Liver (tissue), 9 donors: Measurements from ENCODE around the gene NKD1. TPM values are rescaled to one million over a fixed set of nuclear protein-coding genes. Genes with fewer than 3 reads are reported as not detected.

Experiments used
- DNase-seq: peaks from one replicate; pipeline ENCODE4 v3.0.0-alpha.2; 2017; ENCODE audit warnings: low spot score
- H3K27ac ChIP-seq, 2 donors: one replicate each; pipeline ENCODE4 v1.7.0; 2013; ENCODE audit warnings: inconsistent platforms in 2 of 2, low read length in 2 of 2, control low read depth in 1 of 2, low read depth in 1 of 2, mild to moderate bottlenecking in 1 of 2
- H3K27me3 ChIP-seq, 4 donors: one replicate each; pipeline versions ENCODE4 v1.6.1 to v1.7.0; 2013; ENCODE audit warnings: low read length in 3 of 4, inconsistent platforms in 1 of 4, mild to moderate bottlenecking in 1 of 4, moderate library complexity in 1 of 4; ENCODE audit not compliant: control insufficient read depth in 4 of 4, insufficient read depth in 4 of 4
- H3K36me3 ChIP-seq, 4 donors: one replicate each; pipeline versions ENCODE4 v1.6.1 to v1.7.0; 2013; ENCODE audit warnings: low read length in 3 of 4, mild to moderate bottlenecking in 3 of 4, low read depth in 1 of 4, moderate library complexity in 1 of 4; ENCODE audit not compliant: control insufficient read depth in 4 of 4, insufficient read depth in 3 of 4
- H3K4me1 ChIP-seq, 4 donors: one replicate each; pipeline versions ENCODE4 v1.6.1 to v1.7.0; 2013; ENCODE audit warnings: low read length in 3 of 4, mild to moderate bottlenecking in 3 of 4, moderate library complexity in 1 of 4; ENCODE audit not compliant: control insufficient read depth in 4 of 4, insufficient read depth in 4 of 4
- H3K4me3 ChIP-seq, 3 donors: one replicate each; pipeline versions ENCODE4 v1.6.1 to v1.7.0; 2013; ENCODE audit warnings: low read length in 3 of 3, control low read depth in 1 of 3, low read depth in 1 of 3, mild to moderate bottlenecking in 1 of 3
- H3K9ac ChIP-seq, 2 donors: one replicate each; pipeline ENCODE4 v1.7.0; 2013; ENCODE audit warnings: low read length in 2 of 2, mild to moderate bottlenecking in 2 of 2, moderate library complexity in 2 of 2, control low read depth in 1 of 2, low read depth in 1 of 2
- H3K9me3 ChIP-seq, 4 donors: one replicate each; pipeline versions ENCODE4 v1.6.1 to v1.7.0; 2013; ENCODE audit warnings: low read length in 3 of 4; ENCODE audit not compliant: control insufficient read depth in 4 of 4
- ATF3 ChIP-seq: IDR thresholded peaks from 2 replicates; pipeline ENCODE4 v1.6.1; 2016; ENCODE audit warnings: antibody characterized with exemption
- CTCF ChIP-seq: fragments of 150-350 bp; IDR thresholded peaks from 2 replicates; pipeline ENCODE4 v1.5.1; 2017; ENCODE audit warnings: improper control_type of control experiment, low read depth, low read length; ENCODE audit not compliant: missing input control
- EGR1 ChIP-seq, 2 donors: IDR thresholded peaks; 2 replicates each; pipeline ENCODE4 v1.6.1; 2016 to 2018; ENCODE audit warnings: antibody characterized with exemption in 2 of 2, low read depth in 2 of 2
- FOXA1 ChIP-seq: IDR thresholded peaks from 2 replicates; pipeline ENCODE4 v1.6.1; 2016; ENCODE audit warnings: antibody characterized with exemption
- FOXA2 ChIP-seq: IDR thresholded peaks from 2 replicates; pipeline ENCODE4 v1.6.1; 2016; ENCODE audit warnings: antibody characterized with exemption
- GABPA ChIP-seq, 2 donors: IDR thresholded peaks in 1 of 2; conservative IDR thresholded peaks in 1 of 2; 2 replicates each; pipeline ENCODE4 v1.6.1; 2016; ENCODE audit warnings: antibody characterized with exemption in 2 of 2, mild to moderate bottlenecking in 1 of 2, moderate library complexity in 1 of 2
- HNF4A ChIP-seq, 2 donors: conservative IDR thresholded peaks; 2 replicates each; pipeline ENCODE4 v1.6.1; 2016; ENCODE audit warnings: antibody characterized with exemption in 2 of 2, mild to moderate bottlenecking in 2 of 2
- HNF4G ChIP-seq: IDR thresholded peaks from 2 replicates; pipeline ENCODE4 v1.6.1; 2016; ENCODE audit warnings: antibody characterized with exemption
- JUND ChIP-seq, 2 donors: IDR thresholded peaks; 2 replicates each; pipeline ENCODE4 v1.6.1; 2016; ENCODE audit warnings: antibody characterized with exemption in 2 of 2
- MAX ChIP-seq: IDR thresholded peaks from 2 replicates; pipeline ENCODE4 v1.6.1; 2016; ENCODE audit warnings: antibody characterized with exemption
- NR2F2 ChIP-seq: IDR thresholded peaks from 2 replicates; pipeline ENCODE4 v1.6.1; 2016; ENCODE audit warnings: antibody characterized with exemption
- RAD21 ChIP-seq, 2 donors: IDR thresholded peaks; 2 replicates each; pipeline ENCODE4 v1.6.1; 2016; ENCODE audit warnings: antibody characterized with exemption in 2 of 2, mild to moderate bottlenecking in 2 of 2
- REST ChIP-seq: IDR thresholded peaks from 2 replicates; pipeline ENCODE4 v1.6.1; 2016; ENCODE audit warnings: antibody characterized with exemption, mild to moderate bottlenecking
- RXRA ChIP-seq, 2 donors: IDR thresholded peaks; 2 replicates each; pipeline ENCODE4 v1.6.1; 2017 to 2018; ENCODE audit warnings: antibody characterized with exemption in 2 of 2, mild to moderate bottlenecking in 1 of 2
- SP1 ChIP-seq: IDR thresholded peaks from 2 replicates; pipeline ENCODE4 v1.6.1; 2018; ENCODE audit warnings: antibody characterized with exemption, mild to moderate bottlenecking
- TAF1 ChIP-seq: conservative IDR thresholded peaks from 2 replicates; pipeline ENCODE4 v1.6.1; 2016; ENCODE audit warnings: antibody characterized with exemption, mild to moderate bottlenecking
- YY1 ChIP-seq: IDR thresholded peaks from 2 replicates; pipeline ENCODE4 v1.6.1; 2016; ENCODE audit warnings: antibody characterized with exemption, mild to moderate bottlenecking
- WGBS: extraction: QIAGEN DNeasy Blood & Tissue Kit; methylation state at CpG from one replicate; pipeline ENCODE4 v1.1.7; 2013; 5-methylcytosine and 5-hydroxymethylcytosine counted together
- polyA plus RNA-seq, 2 donors: library from polyadenylated mRNA; stranded (reverse) in 1 of 2; unstranded in 1 of 2; fragments of 200-250 nt in 1 of 2; fragments of >200 nt in 1 of 2; fragmentation: Nextera tagmentation in 1 of 2; extraction: Ambion mirVana in 1 of 2; gene quantifications; one replicate each; pipeline versions ENCODE4 v1.2.1 to v1.2.3, GENCODE V29; 2013 to 2015
- total RNA-seq, 2 donors: library from RNA; depleted of rRNA; stranded (reverse); fragments of >200 nt; gene quantifications; one replicate each; pipeline ENCODE4 v1.2.3, GENCODE V29; 2014
- donor health status: healthy.
- donor health status: healthy.
- donor health status: healthy.
- donor health status: healthy.
- donor health status: healthy.

Gene NKD1
- total and polyA plus RNA-seq, 4 donors: 0.28 to 3.5 (median 0.85) TPM

GRCh38 chr16:50678531-50678930 lies 130.3 kb downstream of the NKD1 start:
- no peaks in the 10 kb centered on the region for H3K36me3 ChIP-seq
- H3K27me3 ChIP-seq: no peaks in the 10 kb centered on the region
- no peak for DNase-seq
- TF ChIP-seq TAF1 (no peak), HNF4A (conservative IDR thresholded peaks at IDR 0.05) (no peak), FOXA1 (no peak), SP1 (no peak), JUND (IDR thresholded peaks at IDR 0.05) (no peak), RXRA (IDR thresholded peaks at IDR 0.05) (no peak)
- H3K9me3 ChIP-seq: peaks cover 0 to 4% (median under 1%) of the 10 kb centered on the region in 4 donors
- H3K27ac ChIP-seq: no peak overlapping the region
- H3K4me3 ChIP-seq: no peak overlapping the region
- WGBS: 64% methylated on average over 3 of the region's 3 CpGs
- no peak overlapping the region for H3K9ac ChIP-seq
- no peaks in the 10 kb centered on the region for H3K4me1 ChIP-seq

- TF ChIP-seq SP1: no peak
- no peak for TF ChIP-seq MAX
- TF ChIP-seq GABPA (IDR thresholded peaks at IDR 0.05 in 1 of 2, conservative IDR thresholded peaks at IDR 0.05 in 1 of 2): no peak
- no peak for TF ChIP-seq NR2F2
- TF ChIP-seq EGR1 (IDR thresholded peaks at IDR 0.05; ENCODE audit: low read depth in 2 of 2): no peak
- no peak for TF ChIP-seq FOXA1
- TF ChIP-seq RXRA (IDR thresholded peaks at IDR 0.05): no peak
- no peak for TF ChIP-seq YY1
- TF ChIP-seq JUND (IDR thresholded peaks at IDR 0.05): no peak
- no peak for TF ChIP-seq CTCF
- H3K9ac ChIP-seq: no peak overlapping the region
- no peaks in the 10 kb centered on the region for H3K4me1 ChIP-seq
- 90% methylated on average over 14 of the region's 14 CpGs for WGBS
- DNase-seq: no peak
- H3K4me3 ChIP-seq: no peak overlapping the region
- no peaks in the 10 kb centered on the region for H3K9me3 ChIP-seq
- H3K36me3 ChIP-seq: no peaks in the 10 kb centered on the region
- H3K27ac ChIP-seq: no peak overlapping the region
- H3K27me3 ChIP-seq: no peaks in the 10 kb centered on the region
Measured at GRCh38 chr16:50679266-50679665, 131.1 kb downstream of the NKD1 start.

- peak overlapping the region in 1 of 2 donors; percentile 20 for H3K9ac ChIP-seq
- no peak overlapping the region for H3K4me3 ChIP-seq
- DNase-seq: no peak
- H3K9me3 ChIP-seq: no peaks in the 10 kb centered on the region
- H3K27me3 ChIP-seq: no peaks in the 10 kb centered on the region
- no peaks in the 10 kb centered on the region for H3K36me3 ChIP-seq
- H3K4me1 ChIP-seq: no peaks in the 10 kb centered on the region
- H3K27ac ChIP-seq: no peak overlapping the region
- WGBS: 89% methylated on average over 6 of the region's 6 CpGs
- no peak for TF ChIP-seq ATF3
- TF ChIP-seq REST: no peak
- no peak for TF ChIP-seq GABPA (IDR thresholded peaks at IDR 0.05 in 1 of 2, conservative IDR thresholded peaks at IDR 0.05 in 1 of 2)
- no peak for TF ChIP-seq NR2F2
- TF ChIP-seq RXRA (IDR thresholded peaks at IDR 0.05): no peak
- TF ChIP-seq YY1: no peak
- TF ChIP-seq MAX: no peak
- TF ChIP-seq SP1: no peak
- no peak for TF ChIP-seq FOXA2
- TF ChIP-seq HNF4G: no peak
- no peak for TF ChIP-seq CTCF
- no peak for TF ChIP-seq EGR1 (IDR thresholded peaks at IDR 0.05; ENCODE audit: low read depth in 2 of 2)
- no peak for TF ChIP-seq RAD21 (IDR thresholded peaks at IDR 0.05)
- no peak for TF ChIP-seq FOXA1
- no peak for TF ChIP-seq HNF4A (conservative IDR thresholded peaks at IDR 0.05)
- no peak for TF ChIP-seq JUND (IDR thresholded peaks at IDR 0.05)
- TF ChIP-seq TAF1: no peak
Measured at GRCh38 chr16:50679676-50680555, 131.7 kb downstream of the NKD1 start.
